Measurements from ENCODE around the gene OR7G1.
A peak's percentile ranks its signal among the peaks of the same experiment; 100 is the strongest.

The OR7G1 gene

GRCh38 chr19:9076901-9077300, 38.7 kb downstream of the OR7G1 start:
- TF ChIP-seq CEBPB (IDR thresholded peaks at IDR 0.05) (no peak), MAX (IDR thresholded peaks at IDR 0.05) (no peak), TCF12 (IDR thresholded peaks at IDR 0.05; ENCODE audit: low read depth) (peak; percentile 23; the same call in 1 of the 2 replicates), EP300 (IDR thresholded peaks at IDR 0.05; ENCODE audit: borderline replicate concordance) (no peak)
- TF ChIP-seq, protein P1, sequence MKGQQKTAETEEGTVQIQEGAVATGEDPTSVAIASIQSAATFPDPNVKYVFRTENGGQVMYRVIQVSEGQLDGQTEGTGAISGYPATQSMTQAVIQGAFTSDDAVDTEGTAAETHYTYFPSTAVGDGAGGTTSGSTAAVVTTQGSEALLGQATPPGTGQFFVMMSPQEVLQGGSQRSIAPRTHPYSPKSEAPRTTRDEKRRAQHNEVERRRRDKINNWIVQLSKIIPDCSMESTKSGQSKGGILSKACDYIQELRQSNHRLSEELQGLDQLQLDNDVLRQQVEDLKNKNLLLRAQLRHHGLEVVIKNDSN (IDR thresholded peaks at IDR 0.05): no peak

DNA sequence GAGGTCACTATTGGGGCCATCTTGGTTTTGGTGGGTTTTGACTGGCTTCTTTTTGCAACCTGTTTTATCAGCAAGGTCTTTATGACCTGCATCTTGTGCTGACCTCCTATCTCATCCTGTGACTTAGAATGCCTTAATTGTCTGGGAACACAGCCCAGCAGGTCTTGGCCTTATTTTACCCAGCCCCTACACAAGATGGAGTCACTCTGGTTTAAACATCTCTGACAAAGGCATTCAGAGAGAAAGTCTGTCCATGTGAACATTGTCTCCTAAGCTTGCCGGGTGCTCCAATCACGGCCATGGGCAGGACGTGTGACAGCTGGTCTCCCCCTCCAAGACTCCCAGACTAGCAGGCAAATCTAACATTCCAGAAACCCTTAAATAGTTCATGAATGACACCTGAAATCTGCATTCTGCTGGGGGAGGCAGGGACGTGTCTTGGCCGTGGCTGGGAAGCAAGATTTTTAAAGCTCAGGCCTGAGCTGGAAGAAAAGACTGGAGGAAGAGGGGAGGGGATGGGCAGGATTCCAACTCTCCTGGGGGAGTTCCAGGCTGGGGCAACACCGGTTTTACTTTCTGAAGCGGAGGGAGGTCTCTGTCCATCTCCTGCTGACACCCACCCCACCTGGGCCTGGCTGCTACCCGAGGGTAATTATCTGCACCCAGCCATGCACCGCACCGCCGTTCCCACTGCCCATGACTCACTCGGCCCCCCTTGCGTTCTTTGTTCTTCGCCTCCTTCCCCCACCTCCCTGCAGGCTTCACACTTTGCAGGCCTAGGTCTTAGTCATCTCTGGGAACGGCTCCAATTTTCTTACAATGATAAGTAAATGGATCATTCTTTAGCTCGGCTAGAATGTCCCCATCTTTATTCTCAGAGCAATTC, 40.3 kb downstream of the OR7G1 start:
- peak; percentile 49 for TF ChIP-seq EGR1 (IDR thresholded peaks at IDR 0.05)
- peak; percentile 99 for TF ChIP-seq NFIC (IDR thresholded peaks at IDR 0.05)
- TF ChIP-seq, protein P1 (IDR thresholded peaks at IDR 0.05): peak; percentile 32
- no peak for TF ChIP-seq TAF1 (IDR thresholded peaks at IDR 0.05; ENCODE audit: low read depth)
- peak; percentile 37 for TF ChIP-seq RAD21 (IDR thresholded peaks at IDR 0.05; ENCODE audit: low read depth)
- peak; percentile 84; the same call in 1 of the 2 replicates for TF ChIP-seq ZBTB7A (IDR thresholded peaks at IDR 0.05; ENCODE audit: low read depth)
- TF ChIP-seq TEAD4 (IDR thresholded peaks at IDR 0.05): peak; percentile 79
- TF ChIP-seq REST (IDR thresholded peaks at IDR 0.05; ENCODE audit: low read depth): peak; percentile 27; the same call in 1 of the 2 replicates
- peak; percentile 99 for TF ChIP-seq EP300 (IDR thresholded peaks at IDR 0.05; ENCODE audit: borderline replicate concordance)
- peak; percentile 97 for TF ChIP-seq FOXM1 (IDR thresholded peaks at IDR 0.05; ENCODE audit: borderline replicate concordance, low read depth)
- TF ChIP-seq CREB1 (IDR thresholded peaks at IDR 0.05; ENCODE audit: low read depth): peak; percentile 26; the same call in 1 of the 2 replicates
- TF ChIP-seq YY1 (IDR thresholded peaks at IDR 0.05; ENCODE audit: low read depth): peak; percentile 78
- TF ChIP-seq CEBPB (IDR thresholded peaks at IDR 0.05): peak; percentile 79
- TF ChIP-seq TCF12 (IDR thresholded peaks at IDR 0.05; ENCODE audit: low read depth): peak; percentile 100
- peak; percentile 86 for TF ChIP-seq MAX (IDR thresholded peaks at IDR 0.05)

DNA sequence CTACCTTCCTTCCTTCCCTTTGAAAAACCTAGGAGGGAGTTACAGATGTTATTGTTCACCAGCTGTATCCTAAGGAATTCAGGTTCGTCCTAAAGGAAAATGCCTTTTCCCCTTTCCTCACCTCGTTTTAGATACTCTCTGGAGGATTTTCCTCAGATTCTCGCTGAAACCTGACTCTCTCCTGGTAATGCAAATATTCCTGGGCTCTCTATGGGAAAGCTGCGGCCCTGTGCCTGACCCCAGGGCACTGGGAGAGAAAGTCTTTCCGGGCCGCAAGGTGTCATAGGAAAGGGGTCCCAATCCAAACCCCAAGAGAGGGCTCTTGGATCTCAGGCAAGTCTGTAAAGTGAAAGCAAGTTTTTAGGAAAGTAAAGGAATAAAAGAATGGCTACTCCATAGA, 41.8 kb downstream of the OR7G1 start:
- no peak for TF ChIP-seq RAD21 (IDR thresholded peaks at IDR 0.05; ENCODE audit: low read depth)
- no peak for TF ChIP-seq TAF1 (IDR thresholded peaks at IDR 0.05; ENCODE audit: low read depth)
- no peak for TF ChIP-seq CREB1 (IDR thresholded peaks at IDR 0.05; ENCODE audit: low read depth)
- no peak for TF ChIP-seq EP300 (IDR thresholded peaks at IDR 0.05; ENCODE audit: borderline replicate concordance)
- TF ChIP-seq FOXM1 (IDR thresholded peaks at IDR 0.05; ENCODE audit: borderline replicate concordance, low read depth): no peak

- TF ChIP-seq YY1 (IDR thresholded peaks at IDR 0.05; ENCODE audit: low read depth) (peak; percentile 33; the same call in 1 of the 2 replicates), CEBPB (IDR thresholded peaks at IDR 0.05) (0 out of 2 replicates have a peak, but pooled peaks have one; percentile 17)
Measured at GRCh38 chr19:9071720-9072119, 43.8 kb downstream of the OR7G1 start.

- peak; percentile 91 for TF ChIP-seq TEAD4 (IDR thresholded peaks at IDR 0.05)
- TF ChIP-seq EP300 (IDR thresholded peaks at IDR 0.05; ENCODE audit: borderline replicate concordance): peak; percentile 92
- peak; percentile 9; the same call in 1 of the 2 replicates for TF ChIP-seq RAD21 (IDR thresholded peaks at IDR 0.05; ENCODE audit: low read depth)
- TF ChIP-seq ZBTB7A (IDR thresholded peaks at IDR 0.05; ENCODE audit: low read depth): no peak
- no peak for TF ChIP-seq REST (IDR thresholded peaks at IDR 0.05; ENCODE audit: low read depth)
- TF ChIP-seq, protein P1 (IDR thresholded peaks at IDR 0.05): no peak
- peak; percentile 67 for TF ChIP-seq YY1 (IDR thresholded peaks at IDR 0.05; ENCODE audit: low read depth)
- TF ChIP-seq TCF12 (IDR thresholded peaks at IDR 0.05; ENCODE audit: low read depth): peak; percentile 87
- TF ChIP-seq EGR1 (IDR thresholded peaks at IDR 0.05): no peak
- TF ChIP-seq FOXM1 (IDR thresholded peaks at IDR 0.05; ENCODE audit: borderline replicate concordance, low read depth): peak; percentile 65
- TF ChIP-seq MAX (IDR thresholded peaks at IDR 0.05): no peak
- TF ChIP-seq TAF1 (IDR thresholded peaks at IDR 0.05; ENCODE audit: low read depth): no peak
- TF ChIP-seq NFIC (IDR thresholded peaks at IDR 0.05): peak; percentile 80
Measured at GRCh38 chr19:9070066-9070465, 45.5 kb downstream of the OR7G1 start.

All from Ishikawa (cell line).